Nephron progenitor cell (in vitro differentiated cells): Measurements from ENCODE around the gene RNGTT.

Experiments used
- DNase-seq: peaks from one replicate; pipeline ENCODE4 v3.0.0; 2021
- H3K27ac Mint-ChIP-seq: 2 replicates; pipeline ENCODE4 v1.8.0; 2021; ENCODE audit warnings: mild to moderate bottlenecking, moderate library complexity, mixed read lengths
- H3K27me3 Mint-ChIP-seq: 2 replicates; pipeline ENCODE4 v1.8.0; 2021; ENCODE audit warnings: mild to moderate bottlenecking, low read depth, mixed read lengths; ENCODE audit not compliant: poor library complexity
- H3K36me3 Mint-ChIP-seq: 2 replicates; pipeline ENCODE4 v1.8.0; 2021; ENCODE audit warnings: low read depth, mixed read lengths
- H3K4me1 Mint-ChIP-seq: 2 replicates; pipeline ENCODE4 v1.8.0; 2021; ENCODE audit warnings: mixed read lengths
- H3K4me3 Mint-ChIP-seq: 2 replicates; pipeline ENCODE4 v1.8.0; 2021; ENCODE audit warnings: mild to moderate bottlenecking, moderate library complexity, mixed read lengths
- H3K9me3 Mint-ChIP-seq: 2 replicates; pipeline ENCODE4 v1.8.0; 2021; ENCODE audit warnings: mild to moderate bottlenecking, moderate library complexity, mixed read lengths
- TF ChIP-seq, protein P1 (sequence below): fragments of 200-600 bp; sonication (generic); IDR thresholded peaks from 2 replicates; pipeline ENCODE4 v1.5.0; 2021; ENCODE audit warnings: antibody characterized with exemption

RNGTT gene

DNA sequence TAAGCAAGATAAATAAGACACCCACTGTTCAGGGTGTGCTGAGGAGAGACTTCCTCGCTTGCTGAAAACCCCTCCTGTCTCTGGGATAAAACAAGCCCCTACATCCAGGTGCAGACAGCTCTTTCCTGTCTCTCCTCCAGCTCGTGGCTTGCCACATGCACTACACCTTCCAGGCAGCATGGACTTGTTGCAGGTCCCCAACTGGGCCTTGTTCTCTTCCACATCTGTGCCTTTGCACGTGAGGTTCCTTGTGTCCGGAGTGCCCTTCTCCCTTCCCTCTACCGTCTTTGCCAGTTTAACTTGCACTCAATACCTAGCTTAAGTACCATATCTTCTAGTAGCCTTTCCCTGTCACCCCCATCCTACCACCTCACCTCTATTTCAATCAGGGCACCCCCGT, 397.6 kb downstream of the RNGTT start:
- H3K4me1 Mint-ChIP-seq = no peaks in the 10 kb centered on the region
- H3K4me3 Mint-ChIP-seq = no peak overlapping the region
- TF ChIP-seq, protein P1, sequence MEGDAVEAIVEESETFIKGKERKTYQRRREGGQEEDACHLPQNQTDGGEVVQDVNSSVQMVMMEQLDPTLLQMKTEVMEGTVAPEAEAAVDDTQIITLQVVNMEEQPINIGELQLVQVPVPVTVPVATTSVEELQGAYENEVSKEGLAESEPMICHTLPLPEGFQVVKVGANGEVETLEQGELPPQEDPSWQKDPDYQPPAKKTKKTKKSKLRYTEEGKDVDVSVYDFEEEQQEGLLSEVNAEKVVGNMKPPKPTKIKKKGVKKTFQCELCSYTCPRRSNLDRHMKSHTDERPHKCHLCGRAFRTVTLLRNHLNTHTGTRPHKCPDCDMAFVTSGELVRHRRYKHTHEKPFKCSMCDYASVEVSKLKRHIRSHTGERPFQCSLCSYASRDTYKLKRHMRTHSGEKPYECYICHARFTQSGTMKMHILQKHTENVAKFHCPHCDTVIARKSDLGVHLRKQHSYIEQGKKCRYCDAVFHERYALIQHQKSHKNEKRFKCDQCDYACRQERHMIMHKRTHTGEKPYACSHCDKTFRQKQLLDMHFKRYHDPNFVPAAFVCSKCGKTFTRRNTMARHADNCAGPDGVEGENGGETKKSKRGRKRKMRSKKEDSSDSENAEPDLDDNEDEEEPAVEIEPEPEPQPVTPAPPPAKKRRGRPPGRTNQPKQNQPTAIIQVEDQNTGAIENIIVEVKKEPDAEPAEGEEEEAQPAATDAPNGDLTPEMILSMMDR = no peak
- peaks cover 16% of the 10 kb centered on the region for H3K9me3 Mint-ChIP-seq
- H3K27me3 Mint-ChIP-seq = peaks cover 2% of the 10 kb centered on the region
- H3K36me3 Mint-ChIP-seq = peaks cover 6% of the 10 kb centered on the region
- DNase-seq = no peak
- H3K27ac Mint-ChIP-seq = no peak overlapping the region

DNA sequence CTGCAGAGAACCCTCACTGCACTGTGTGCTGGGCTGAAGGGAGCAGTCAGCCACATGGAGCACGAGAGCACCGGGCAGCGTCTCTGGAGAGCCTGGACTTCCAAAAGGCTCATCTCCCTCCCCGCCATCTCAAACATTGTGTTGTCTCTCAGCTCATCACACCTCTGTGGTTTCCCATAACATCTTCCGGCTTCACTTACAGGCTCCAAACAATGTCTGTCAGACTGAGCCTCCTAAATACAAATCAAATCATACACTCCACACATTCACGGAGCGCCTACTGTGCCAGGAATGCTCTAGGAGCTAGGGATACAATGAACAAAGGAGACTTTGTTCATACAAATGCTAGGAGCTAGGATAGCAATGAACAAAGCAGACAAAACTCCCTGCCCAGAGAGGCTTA, 398.0 kb downstream of the RNGTT start:
- H3K36me3 Mint-ChIP-seq = peaks cover 6% of the 10 kb centered on the region
- no peak for DNase-seq
- H3K4me1 Mint-ChIP-seq = no peaks in the 10 kb centered on the region
- no peak overlapping the region for H3K27ac Mint-ChIP-seq
- H3K4me3 Mint-ChIP-seq = no peak overlapping the region
- TF ChIP-seq, protein P1 = no peak
- peaks cover 12% of the 10 kb centered on the region for H3K9me3 Mint-ChIP-seq
- H3K27me3 Mint-ChIP-seq = peaks cover 2% of the 10 kb centered on the region

DNA sequence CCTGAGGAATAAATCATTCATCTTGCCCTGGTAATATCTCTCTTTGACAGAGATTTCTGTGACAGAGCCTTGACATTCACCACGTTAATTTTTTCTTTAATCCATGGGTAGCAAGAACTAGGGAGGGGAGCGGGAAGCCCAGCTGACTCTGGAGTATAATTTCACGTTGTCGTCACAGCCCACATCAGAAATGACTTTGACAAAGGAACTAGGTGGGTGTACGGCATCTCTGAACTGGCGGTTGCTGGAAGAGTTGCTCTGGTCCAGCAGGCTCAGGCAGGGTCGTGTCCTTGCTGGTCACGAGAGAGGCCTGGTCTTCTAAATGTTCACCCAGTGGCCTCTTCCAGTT, 400.2 kb downstream of the RNGTT start:
- Mint-ChIP-seq H3K9me3 (no peaks in the 10 kb centered on the region), H3K27me3 (no peaks in the 10 kb centered on the region), H3K27ac (no peak overlapping the region), H3K4me3 (no peak overlapping the region), H3K4me1 (no peaks in the 10 kb centered on the region), H3K36me3 (no peaks in the 10 kb centered on the region)
- TF ChIP-seq, protein P1 = no peak
- no peak for DNase-seq

DNA sequence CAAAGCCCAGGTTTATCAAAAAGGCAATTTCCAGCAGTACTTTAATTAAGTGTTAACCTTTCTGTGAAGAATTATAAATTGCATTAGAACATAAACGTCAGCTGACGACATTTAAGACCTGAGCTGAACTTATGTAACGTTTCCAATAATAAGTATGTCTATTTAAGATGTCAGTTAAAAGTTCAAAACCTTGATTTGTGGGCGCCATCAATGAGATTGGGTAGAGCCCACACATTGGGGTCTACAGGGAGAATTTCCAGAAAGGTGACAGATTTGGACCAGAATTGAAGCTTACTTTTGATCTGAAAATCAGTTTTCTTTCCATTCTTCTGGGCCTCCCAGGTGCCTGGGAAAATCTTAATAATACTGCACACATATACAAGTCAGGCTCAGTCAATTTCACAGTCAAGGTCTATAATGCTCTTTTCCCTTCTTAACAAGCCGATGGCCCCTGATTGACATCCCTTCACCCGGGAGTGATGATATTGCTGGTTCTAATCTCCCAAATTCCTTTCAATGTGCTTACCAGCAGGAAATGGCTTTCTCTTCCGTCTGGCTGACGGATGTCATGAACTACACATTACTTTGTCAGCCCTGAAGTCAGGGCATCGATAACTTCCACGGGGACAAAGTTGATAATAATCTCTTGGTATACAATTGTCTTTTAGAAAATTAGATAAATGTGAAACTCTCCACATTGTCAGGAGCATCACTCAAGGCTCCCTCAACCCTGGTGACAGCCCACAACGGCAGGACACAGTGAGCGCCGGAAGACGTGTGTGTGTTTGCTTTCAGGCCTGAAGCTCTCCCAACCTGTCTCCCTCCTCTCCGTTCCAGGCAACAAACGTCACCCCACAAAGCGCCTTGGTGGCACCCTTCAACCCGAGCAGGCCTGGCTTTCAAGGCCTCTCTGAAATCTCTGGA, 400.8 kb downstream of the RNGTT start:
- DNase-seq = no peak
- Mint-ChIP-seq H3K27me3 (no peaks in the 10 kb centered on the region), H3K9me3 (no peaks in the 10 kb centered on the region), H3K36me3 (no peaks in the 10 kb centered on the region), H3K27ac (no peak overlapping the region), H3K4me1 (no peaks in the 10 kb centered on the region), H3K4me3 (no peak overlapping the region)
- TF ChIP-seq, protein P1 = no peak

DNA sequence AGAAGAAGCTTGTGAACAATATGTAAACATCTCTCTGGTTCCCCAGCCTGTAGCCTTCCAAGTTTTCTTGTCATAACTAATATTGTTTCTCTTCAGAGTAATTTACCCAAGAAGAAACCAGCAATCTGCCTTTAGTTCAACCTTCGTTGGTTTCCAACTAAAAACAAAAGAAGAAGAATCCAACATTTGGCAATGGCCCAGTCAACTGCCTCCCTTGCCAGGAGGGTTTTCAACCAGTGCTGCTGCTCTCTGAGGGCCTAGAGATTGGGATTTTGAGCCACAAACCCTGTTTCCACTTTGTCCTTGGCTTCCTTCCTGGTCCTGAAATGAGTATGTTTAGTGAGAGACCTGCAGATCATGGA, 401.5 kb downstream of the RNGTT start:
- Mint-ChIP-seq H3K4me3 (no peak overlapping the region), H3K9me3 (no peaks in the 10 kb centered on the region), H3K4me1 (no peaks in the 10 kb centered on the region), H3K27ac (peak overlapping the region; percentile 63), H3K27me3 (peaks cover 2% of the 10 kb centered on the region), H3K36me3 (no peaks in the 10 kb centered on the region)
- no peak for DNase-seq
- TF ChIP-seq, protein P1 = no peak
